Measurements from ENCODE around the gene SARDH. TPM values are rescaled to one million over a fixed set of nuclear protein-coding genes. Genes with fewer than 3 reads are reported as not detected.

SARDH gene
- total RNA-seq, 1 experiment from 2014 or later = 5.6 TPM

DNA sequence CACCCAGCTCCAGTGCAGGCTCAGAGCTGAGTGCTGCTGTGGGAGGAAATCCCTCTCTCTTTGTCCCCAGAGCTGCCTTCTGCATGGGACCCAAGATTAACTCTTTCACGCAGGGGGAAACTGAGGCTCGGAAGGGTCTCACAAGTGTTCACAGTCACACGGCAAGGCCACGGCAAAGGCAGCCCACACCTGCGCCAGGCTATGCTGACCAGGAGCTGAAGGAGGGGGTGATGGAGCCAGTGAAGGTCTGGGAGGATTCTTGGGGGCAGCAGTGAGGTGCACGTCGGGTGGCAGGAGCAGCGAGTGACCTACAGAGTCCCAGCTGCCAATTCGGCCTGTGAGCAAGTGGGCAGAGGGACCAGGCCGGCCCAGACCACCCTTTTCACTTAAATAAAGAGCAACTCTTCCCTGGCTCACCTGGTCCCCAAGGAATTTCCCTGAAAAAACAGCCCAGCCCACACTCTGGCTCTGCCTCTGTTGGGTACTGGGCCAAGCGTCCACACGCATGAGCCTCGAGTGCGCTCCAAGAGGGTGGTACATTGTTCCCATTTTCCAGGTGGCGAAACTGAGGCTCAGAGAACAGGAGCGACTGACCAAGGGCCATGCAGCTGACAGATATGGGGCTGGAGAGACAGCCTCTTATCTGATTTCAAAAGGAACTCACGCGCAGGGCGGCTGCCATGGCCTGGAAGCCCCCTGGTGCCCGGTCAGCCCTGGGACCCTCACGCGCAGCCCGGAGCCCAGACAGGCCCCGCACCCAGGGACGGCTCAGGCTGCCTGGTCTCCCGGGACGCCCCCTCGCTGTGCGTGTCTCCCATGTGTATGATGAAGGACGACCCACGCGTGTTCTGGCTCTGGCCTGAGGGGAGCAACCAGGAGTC is 28.2 kb downstream of the SARDH start:
- Histone ChIP-seq H2AFZ (ENCODE audit: low read depth, low read length, poor library complexity, severe bottlenecking) (no peak overlapping the region), H3K27ac (ENCODE audit: low read depth, low read length) (no peak overlapping the region), H3K9me3 (ENCODE audit: control insufficient read depth in 1 of 2, insufficient read depth in 1 of 2, low read depth in 1 of 2, low read length in 2 of 2) (no peaks in the 10 kb centered on the region), H3K9me2 (ENCODE audit: insufficient read depth) (no peaks in the 10 kb centered on the region), H4K20me1 (ENCODE audit: insufficient read depth) (no peaks in the 10 kb centered on the region), H3K4me2 (ENCODE audit: low read length) (no peak overlapping the region), H3K36me3 (ENCODE audit: control insufficient read depth in 1 of 2, insufficient read depth in 2 of 2, low read length in 2 of 2) (no peaks in the 10 kb centered on the region), H3K79me2 (ENCODE audit: insufficient read depth, low read length) (no peaks in the 10 kb centered on the region), H3K4me1 (ENCODE audit: control insufficient read depth in 1 of 2, insufficient read depth in 2 of 2, low read length in 2 of 2) (no peaks in the 10 kb centered on the region), H3K4me3 (replicated peaks in 1 of 2; ENCODE audit: low read depth in 1 of 2, low read length in 2 of 2) (no peak overlapping the region), H3K9ac (ENCODE audit: low read length) (no peak overlapping the region), H3K27me3 (ENCODE audit: insufficient read depth, low read length) (no peaks in the 10 kb centered on the region)
- BruUV-seq (replicated peaks) = no TSS peak
- ChIA-PET POLR2A (no interaction called here), CTCF (no interaction called here), RAD21 (ENCODE audit: low non-redundant PET in 1 of 2, low total read pairs in 2 of 2, uncharacterized antibody in 2 of 2, unreplicated experiment in 2 of 2) (no interaction called here)
- no peak for TF ChIP-seq ZNF274 (IDR thresholded peaks at IDR 0.05; ENCODE audit: low read depth, low read length)
- TF ChIP-seq EZH2phosphoT487 (IDR thresholded peaks at IDR 0.05; ENCODE audit: borderline replicate concordance) = no peak
- TF ChIP-seq YY1 (IDR thresholded peaks at IDR 0.05; ENCODE audit: extremely low read depth, insufficient replicate concordance, low read depth, low read length) = no peak
- TF ChIP-seq CBX3 (IDR thresholded peaks at IDR 0.05; ENCODE audit: low read depth) = no peak
- TF ChIP-seq, protein P1, sequence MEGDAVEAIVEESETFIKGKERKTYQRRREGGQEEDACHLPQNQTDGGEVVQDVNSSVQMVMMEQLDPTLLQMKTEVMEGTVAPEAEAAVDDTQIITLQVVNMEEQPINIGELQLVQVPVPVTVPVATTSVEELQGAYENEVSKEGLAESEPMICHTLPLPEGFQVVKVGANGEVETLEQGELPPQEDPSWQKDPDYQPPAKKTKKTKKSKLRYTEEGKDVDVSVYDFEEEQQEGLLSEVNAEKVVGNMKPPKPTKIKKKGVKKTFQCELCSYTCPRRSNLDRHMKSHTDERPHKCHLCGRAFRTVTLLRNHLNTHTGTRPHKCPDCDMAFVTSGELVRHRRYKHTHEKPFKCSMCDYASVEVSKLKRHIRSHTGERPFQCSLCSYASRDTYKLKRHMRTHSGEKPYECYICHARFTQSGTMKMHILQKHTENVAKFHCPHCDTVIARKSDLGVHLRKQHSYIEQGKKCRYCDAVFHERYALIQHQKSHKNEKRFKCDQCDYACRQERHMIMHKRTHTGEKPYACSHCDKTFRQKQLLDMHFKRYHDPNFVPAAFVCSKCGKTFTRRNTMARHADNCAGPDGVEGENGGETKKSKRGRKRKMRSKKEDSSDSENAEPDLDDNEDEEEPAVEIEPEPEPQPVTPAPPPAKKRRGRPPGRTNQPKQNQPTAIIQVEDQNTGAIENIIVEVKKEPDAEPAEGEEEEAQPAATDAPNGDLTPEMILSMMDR (IDR thresholded peaks at IDR 0.05 in 2 of 3, conservative IDR thresholded peaks at IDR 0.05 in 1 of 3; ENCODE audit: borderline replicate concordance in 1 of 3, insufficient read depth in 1 of 3, low read depth in 2 of 3, low read length in 2 of 3) = no peak
- no peak for TF ChIP-seq SRF (IDR thresholded peaks at IDR 0.05; ENCODE audit: low read depth)
- intact Hi-C loops (cut with micrococcal nuclease) = no loop called here
- DNase-seq (ENCODE audit: low read depth, low spot score) (no peak), ATAC-seq (no peak)

Data from HCT116 (cell line).